SK-N-SH (cell line): Measurements from ENCODE around the gene SLC24A3.

ENCODE experiments used
- EP300 ChIP-seq, 2 experiments: IDR thresholded peaks; 2 replicates each; pipeline versions ENCODE4 v1.4.0 to v1.6.1; 2012; ENCODE audit warnings: borderline replicate concordance in 1 of 2, low read depth in 1 of 2, low read length in 1 of 2
- TF ChIP-seq, protein P1 (sequence below): fragments of 200-600 bp; sonication (generic); IDR thresholded peaks from 2 replicates; pipeline ENCODE4 v1.6.1; 2017; ENCODE audit warnings: antibody characterized with exemption, mild to moderate bottlenecking, moderate library complexity

GRCh38 chr20:19185083-19185482 is 27.4 kb upstream of the SLC24A3 start:
- no peak for TF ChIP-seq EP300 (IDR thresholded peaks at IDR 0.05; ENCODE audit: borderline replicate concordance in 1 of 2, low read depth in 1 of 2, low read length in 1 of 2)
- TF ChIP-seq, protein P1, sequence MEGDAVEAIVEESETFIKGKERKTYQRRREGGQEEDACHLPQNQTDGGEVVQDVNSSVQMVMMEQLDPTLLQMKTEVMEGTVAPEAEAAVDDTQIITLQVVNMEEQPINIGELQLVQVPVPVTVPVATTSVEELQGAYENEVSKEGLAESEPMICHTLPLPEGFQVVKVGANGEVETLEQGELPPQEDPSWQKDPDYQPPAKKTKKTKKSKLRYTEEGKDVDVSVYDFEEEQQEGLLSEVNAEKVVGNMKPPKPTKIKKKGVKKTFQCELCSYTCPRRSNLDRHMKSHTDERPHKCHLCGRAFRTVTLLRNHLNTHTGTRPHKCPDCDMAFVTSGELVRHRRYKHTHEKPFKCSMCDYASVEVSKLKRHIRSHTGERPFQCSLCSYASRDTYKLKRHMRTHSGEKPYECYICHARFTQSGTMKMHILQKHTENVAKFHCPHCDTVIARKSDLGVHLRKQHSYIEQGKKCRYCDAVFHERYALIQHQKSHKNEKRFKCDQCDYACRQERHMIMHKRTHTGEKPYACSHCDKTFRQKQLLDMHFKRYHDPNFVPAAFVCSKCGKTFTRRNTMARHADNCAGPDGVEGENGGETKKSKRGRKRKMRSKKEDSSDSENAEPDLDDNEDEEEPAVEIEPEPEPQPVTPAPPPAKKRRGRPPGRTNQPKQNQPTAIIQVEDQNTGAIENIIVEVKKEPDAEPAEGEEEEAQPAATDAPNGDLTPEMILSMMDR = no peak
